ENCODE results near the gene PDE8B.
"Not testable (repeated sequence)": the region's sequence is repeated elsewhere in the genome, so short reads cannot be mapped to it uniquely, and the experiment has no call there.

- TF ChIP-seq CTCF, POLR2A, EP300 (IDR thresholded peaks at IDR 0.05): not testable (repeated sequence)
Observed at GRCh38 chr5:77468875-77469274, 258.4 kb downstream of the PDE8B start.

All from ovary (tissue), 3 donors.